IMR-90 (cell line): Measurements from ENCODE around the gene GNA14. TPM values are rescaled to one million over a fixed set of nuclear protein-coding genes. Genes with fewer than 3 reads are reported as not detected.

Source experiments
- ATAC-seq: fragments of 200-7000 bp; cut with Tn5 transposase; 2 replicates; pipeline ENCODE4 v1.9.1; 2020; ENCODE audit warnings: low read depth, mild to moderate bottlenecking, moderate library complexity
- BruUV-seq: library from RNA; stranded (reverse); fragments of 400-500 nt; replicated peaks from 2 replicates; lab custom pipeline; 2021; lab: Mats Ljungman, UMichigan
- CTCF ChIA-PET: fragments of 300-600 bp; formaldehyde crosslinking; extraction: SDS; loops from one replicate; lab custom pipeline; 2021; ENCODE audit warnings: antibody characterized with exemption; lab: Yijun Ruan, JAX
- POLR2A ChIA-PET: fragments of 300-600 bp; sonication (Branson Sonifier 250); formaldehyde crosslinking; loops from one replicate; lab custom pipeline; 2022; ENCODE audit warnings: antibody characterized with exemption; ENCODE audit not compliant: unreplicated experiment; lab: Charles Lee
- DNase-seq: peaks from one replicate; pipeline ENCODE4 v3.0.0; 2013
- H2AFZ ChIP-seq: replicated peaks from 2 replicates; pipeline ENCODE3; 2013; ENCODE audit warnings: low read length, mild to moderate bottlenecking; ENCODE audit not compliant: poor library complexity
- H2AK5ac ChIP-seq: 2 replicates; pipeline ENCODE4 v1.6.1; 2013; ENCODE audit warnings: low read depth, low read length, inconsistent platforms
- H2AK9ac ChIP-seq: replicated peaks from 2 replicates; pipeline ENCODE3; 2013; ENCODE audit warnings: mild to moderate bottlenecking, low read depth, low read length, moderate library complexity; ENCODE audit not compliant: poor library complexity
- H2BK120ac ChIP-seq: 2 replicates; pipeline ENCODE4 v1.6.1; 2013; ENCODE audit warnings: low read depth, low read length, inconsistent platforms
- H2BK15ac ChIP-seq: 3 replicates; pipeline ENCODE4 v1.6.1; 2013; ENCODE audit warnings: low read depth, low read length, inconsistent platforms
- H2BK20ac ChIP-seq: 2 replicates; pipeline ENCODE4 v1.6.1; 2013; ENCODE audit warnings: low read depth, mild to moderate bottlenecking, inconsistent platforms, low read length, moderate library complexity
- H2BK5ac ChIP-seq: 2 replicates; pipeline ENCODE4 v1.6.1; 2013; ENCODE audit warnings: mild to moderate bottlenecking, low read depth, low read length, inconsistent platforms; ENCODE audit not compliant: poor library complexity, severe bottlenecking
- H3K14ac ChIP-seq: replicated peaks from 2 replicates; pipeline ENCODE4 v1.6.1; 2013; ENCODE audit warnings: low read depth, low read length, inconsistent platforms
- H3K18ac ChIP-seq: 2 replicates; pipeline ENCODE4 v1.6.1; 2013; ENCODE audit warnings: low read depth, low read length, control low read depth
- H3K23ac ChIP-seq: 2 replicates; pipeline ENCODE4 v1.6.1; 2013; ENCODE audit warnings: low read depth, low read length, inconsistent platforms
- H3K27ac ChIP-seq: 2 replicates; pipeline ENCODE4 v1.5.1; 2013; ENCODE audit warnings: mild to moderate bottlenecking, control low read depth, low read length; ENCODE audit not compliant: insufficient read depth
- H3K27me3 ChIP-seq: 2 replicates; pipeline ENCODE4 v1.6.1; 2013; ENCODE audit warnings: low read length; ENCODE audit not compliant: control insufficient read depth, insufficient read depth
- H3K36me3 ChIP-seq: 2 replicates; pipeline ENCODE4 v1.6.1; 2013; ENCODE audit warnings: low read length, mixed read lengths; ENCODE audit not compliant: control insufficient read depth, insufficient read depth
- H3K4ac ChIP-seq: 2 replicates; pipeline ENCODE4 v1.6.1; 2013; ENCODE audit warnings: low read depth, low read length, inconsistent platforms
- H3K4me1 ChIP-seq: 2 replicates; pipeline ENCODE4 v1.6.1; 2013; ENCODE audit warnings: low read length, mixed read lengths; ENCODE audit not compliant: control insufficient read depth, insufficient read depth
- H3K4me2 ChIP-seq: 2 replicates; pipeline ENCODE4 v1.6.1; 2013; ENCODE audit warnings: low read depth, mild to moderate bottlenecking, control low read depth, low read length, moderate library complexity
- H3K4me3 ChIP-seq: 2 replicates; pipeline ENCODE4 v1.5.1; 2013; ENCODE audit warnings: low read depth, mild to moderate bottlenecking, control low read depth, low read length, moderate library complexity; ENCODE audit not compliant: insufficient read depth
- H3K56ac ChIP-seq: 2 replicates; pipeline ENCODE4 v1.6.1; 2013; ENCODE audit warnings: low read length, inconsistent platforms; ENCODE audit not compliant: insufficient read depth; ENCODE audit errors: extremely low read depth
- H3K79me1 ChIP-seq, 2 experiments: 2 replicates each; pipeline ENCODE4 v1.6.1; 2013; ENCODE audit warnings: low read length in 2 of 2, inconsistent platforms in 1 of 2, low read depth in 1 of 2
- H3K9ac ChIP-seq: 2 replicates; pipeline ENCODE4 v1.6.1; 2013; ENCODE audit warnings: low read depth, low read length, control low read depth
- H3K9me1 ChIP-seq: 2 replicates; pipeline ENCODE4 v1.6.1; 2013; ENCODE audit warnings: low read length, inconsistent platforms; ENCODE audit not compliant: insufficient read depth
- H3K9me3 ChIP-seq: 2 replicates; pipeline ENCODE4 v1.6.1; 2013; ENCODE audit warnings: low read length; ENCODE audit not compliant: control insufficient read depth, insufficient read depth
- H4K20me1 ChIP-seq: 2 replicates; pipeline ENCODE4 v1.6.1; 2013; ENCODE audit warnings: low read length, inconsistent platforms; ENCODE audit not compliant: insufficient read depth
- H4K5ac ChIP-seq: 2 replicates; pipeline ENCODE4 v1.6.1; 2013; ENCODE audit warnings: mild to moderate bottlenecking, low read depth, low read length, control low read depth
- H4K8ac ChIP-seq, 2 experiments: 2 replicates each; pipeline ENCODE4 v1.6.1; 2013; ENCODE audit warnings: low read depth in 2 of 2, low read length in 2 of 2, control low read depth in 1 of 2, inconsistent platforms in 1 of 2
- H4K91ac ChIP-seq: 2 replicates; pipeline ENCODE4 v1.6.1; 2013; ENCODE audit warnings: low read depth, low read length, inconsistent platforms; ENCODE audit not compliant: insufficient read depth
- BHLHE40 ChIP-seq: fragments of 150-350 bp; IDR thresholded peaks from 2 replicates; pipeline ENCODE4 v1.6.1; 2016; ENCODE audit warnings: mild to moderate bottlenecking, low read depth, low read length
- CEBPB ChIP-seq: IDR thresholded peaks from 2 replicates; pipeline ENCODE4 v1.6.1; 2012; ENCODE audit warnings: low read depth, low read length, improper control_type of control experiment
- CHD1 ChIP-seq: IDR thresholded peaks from 2 replicates; pipeline ENCODE4 v1.6.1; 2012; ENCODE audit warnings: low read depth, low read length, improper control_type of control experiment
- CTCF ChIP-seq: conservative IDR thresholded peaks from 2 replicates; pipeline ENCODE4 v1.5.1; 2012; ENCODE audit warnings: mild to moderate bottlenecking, low read depth, low read length, improper control_type of control experiment
- ELK1 ChIP-seq: fragments of 150-350 bp; IDR thresholded peaks from 2 replicates; pipeline ENCODE4 v1.6.1; 2016; ENCODE audit warnings: low read depth, mild to moderate bottlenecking, low read length, moderate library complexity, borderline replicate concordance
- FOS ChIP-seq: fragments of 150-350 bp; IDR thresholded peaks from 2 replicates; pipeline ENCODE4 v1.6.1; 2016; ENCODE audit warnings: low read depth, low read length
- MAFK ChIP-seq: IDR thresholded peaks from 2 replicates; pipeline ENCODE4 v1.6.1; 2012; ENCODE audit warnings: low read depth, low read length, improper control_type of control experiment
- MAZ ChIP-seq: IDR thresholded peaks from 2 replicates; pipeline ENCODE4 v1.6.1; 2012; ENCODE audit warnings: low read depth, mild to moderate bottlenecking, low read length, improper control_type of control experiment, moderate library complexity, borderline replicate concordance
- MXI1 ChIP-seq: IDR thresholded peaks from 2 replicates; pipeline ENCODE4 v1.6.1; 2012; ENCODE audit warnings: low read depth, mild to moderate bottlenecking, low read length, moderate library complexity, borderline replicate concordance
- RAD21 ChIP-seq: IDR thresholded peaks from 2 replicates; pipeline ENCODE4 v1.6.1; 2012; ENCODE audit warnings: low read length, improper control_type of control experiment
- RFX5 ChIP-seq: IDR thresholded peaks from 2 replicates; pipeline ENCODE4 v1.8.0; 2012; ENCODE audit warnings: low read depth, mild to moderate bottlenecking, low read length, moderate library complexity
- SMC3 ChIP-seq: fragments of 150-350 bp; IDR thresholded peaks from 2 replicates; pipeline ENCODE4 v1.6.1; 2016; ENCODE audit warnings: low read depth, mild to moderate bottlenecking, antibody characterized with exemption, low read length, moderate library complexity
- USF2 ChIP-seq: fragments of 150-350 bp; IDR thresholded peaks from 2 replicates; pipeline ENCODE4 v1.6.1; 2017; ENCODE audit warnings: mild to moderate bottlenecking, antibody characterized with exemption, low read length, low read depth
- WGBS, 2 experiments: methylation state at CpG; one replicate each; pipeline versions ENCODE4 v1.1.5 to v1.1.7; 2013; ENCODE audit warnings: missing lambda C conversion rate in 2 of 2; ENCODE audit not compliant: insufficient read length in 1 of 2; ENCODE audit errors: extremely low coverage in 2 of 2; 5-methylcytosine and 5-hydroxymethylcytosine counted together
- dilution Hi-C: fragments of 300-500 bp; cut with HindIII; formaldehyde crosslinking; loops from one replicate; pipeline ENCODE4 v1.14.3; 2018; ENCODE audit warnings: low sequenced_read_pairs; ENCODE audit not compliant: unreplicated experiment
- in situ Hi-C: fragments of 300-500 bp; cut with MboI; formaldehyde crosslinking; loops from 3 replicates; pipeline ENCODE4 v1.14.3; 2019; ENCODE audit warnings: low sequenced_read_pairs, inconsistent platforms, mixed read lengths
- intact Hi-C: fragments of 100-400 bp; cut with micrococcal nuclease; formaldehyde crosslinking; loops from 2 replicates; pipeline ENCODE4 v1.10.0; 2022
- polyA plus RNA-seq, 3 experiments: library from polyadenylated mRNA; depleted of rRNA; stranded (reverse); fragments of >200 nt; gene quantifications; 2 replicates each; pipeline ENCODE4 v1.2.3, GENCODE V29; 2012; ENCODE audit warnings: low replicate concordance in 1 of 3
- total RNA-seq: library from RNA; depleted of rRNA; stranded (reverse); fragments of >200 nt; gene quantifications from 2 replicates; pipeline ENCODE4 v1.2.3, GENCODE V29; 2012

Gene GNA14
- total and polyA plus RNA-seq, 2 of the 4 experiments (the other 2 are of a cell fraction), result under 0.01 to 0.03 TPM

DNA sequence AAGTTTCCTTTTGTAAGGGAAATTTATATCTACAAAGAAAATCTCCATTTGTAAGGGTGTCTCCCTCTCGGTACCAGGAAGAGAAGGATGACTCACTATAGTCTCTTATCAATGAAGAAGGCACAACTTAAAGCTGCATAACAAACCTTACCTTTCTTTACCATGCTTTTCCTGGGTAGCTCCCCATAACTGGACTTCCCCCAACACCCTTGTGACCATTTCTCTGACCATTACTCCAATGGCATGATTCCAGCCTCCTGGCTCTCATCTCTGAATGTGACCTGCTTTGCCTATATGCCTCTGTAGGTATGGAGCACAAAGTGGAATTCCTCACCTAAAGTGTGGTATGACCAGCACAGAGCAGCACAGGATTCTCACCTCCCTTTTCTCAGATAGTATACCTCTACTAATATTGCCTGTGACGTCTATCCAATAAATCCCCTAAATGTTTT, 62.8 kb downstream of the GNA14 start:
- Histone ChIP-seq H4K5ac (no peak overlapping the region), H2AK5ac (no peak overlapping the region), H2BK15ac (no peak overlapping the region), H3K18ac (no peak overlapping the region), H3K36me3 (no peaks in the 10 kb centered on the region), H3K4ac (no peak overlapping the region), H3K27ac (no peak overlapping the region), H2BK20ac (no peak overlapping the region), H2BK120ac (no peak overlapping the region), H3K27me3 (peaks cover 2% of the 10 kb centered on the region; the same call in 1 of the 2 replicates), H3K14ac (no peak overlapping the region), H3K4me2 (no peak overlapping the region), H2AFZ (no peak overlapping the region), H3K4me1 (no peaks in the 10 kb centered on the region), H3K4me3 (no peak overlapping the region), H3K56ac (no peak overlapping the region), H2BK5ac (no peak overlapping the region), H3K9me3 (no peaks in the 10 kb centered on the region), H4K20me1 (no peaks in the 10 kb centered on the region), H2AK9ac (no peak overlapping the region), H4K8ac (no peak overlapping the region), H3K9ac (no peak overlapping the region), H3K23ac (no peak overlapping the region), H3K9me1 (no peaks in the 10 kb centered on the region), H3K79me1 (no peaks in the 10 kb centered on the region), H4K91ac (no peak overlapping the region)
- no CpG with 5 or more reads among the region's 2 CpGs for WGBS, 2 experiments
- in situ Hi-C loops (no loop called here), dilution Hi-C loops (no loop called here), intact Hi-C loops (loop anchor here (10.0 kb wide), 2 partner anchors 159 to 449 kb away; partner anchors contain the start of gene GNAQ)
- ATAC-seq (no peak), DNase-seq (no peak)
- no peak for TF ChIP-seq CTCF
- TF ChIP-seq MAFK, result no peak
- no peak for TF ChIP-seq ELK1
- no peak for TF ChIP-seq BHLHE40
- TF ChIP-seq USF2, result no peak
- no peak for TF ChIP-seq RAD21
- no peak for TF ChIP-seq CHD1
- no peak for TF ChIP-seq CEBPB
- TF ChIP-seq MXI1, result no peak
- no peak for TF ChIP-seq RFX5
- TF ChIP-seq SMC3, result no peak
- no peak for TF ChIP-seq FOS
- no peak for TF ChIP-seq MAZ
- CTCF ChIA-PET, result no interaction called here
- BruUV-seq, result no TSS peak
- POLR2A ChIA-PET, result no interaction called here
